Measurements from ENCODE around the gene PPAN. TPM values are rescaled to one million over a fixed set of nuclear protein-coding genes. Genes with fewer than 3 reads are reported as not detected.

Gene PPAN
- total and polyA plus RNA-seq, 7 donors = 29.3 to 93.4 (median 60.8) TPM

Other genes starting within 250 kb of the PPAN start
- 1 to 10 TPM in 3 of 4 donors, under 1 TPM in 1; 0.48 to 5.1 (median 1.4) TPM for gene OLFM2, start 169.8 kb upstream of the PPAN start, total RNA-seq
- gene OLFM2, start 169.8 kb upstream of the PPAN start, polyA plus RNA-seq = 1 to 10 TPM in 1 of 3 donors, under 1 TPM in 2; 0.88 to 1.0 (median 0.90) TPM
- 10 to 100 TPM in 1 of 4 donors, 1 to 10 TPM in 3; 3.7 to 10.6 (median 8.0) TPM for gene COL5A3, start 95.9 kb upstream of the PPAN start, total RNA-seq
- gene COL5A3, start 95.9 kb upstream of the PPAN start, polyA plus RNA-seq = 1 to 10 TPM; 4.6 to 8.9 (median 8.5) TPM
- not detected for gene RDH8, start 92.9 kb upstream of the PPAN start, total RNA-seq
- not detected for gene RDH8, start 92.9 kb upstream of the PPAN start, polyA plus RNA-seq
- gene SHFL, start 20.0 kb upstream of the PPAN start, total RNA-seq = 1 to 10 TPM; 2.9 to 5.7 (median 4.0) TPM
- 1 to 10 TPM; 3.1 to 4.3 (median 3.4) TPM for gene SHFL, start 20.0 kb upstream of the PPAN start, polyA plus RNA-seq
- gene ANGPTL6, start 3.7 kb upstream of the PPAN start, total RNA-seq = not detected
- under 1 TPM in 2 of 3 donors, not detected in 1; 0.18 to 0.20 TPM for gene ANGPTL6, start 3.7 kb upstream of the PPAN start, polyA plus RNA-seq
- gene P2RY11, start 5.3 kb downstream of the PPAN start, total RNA-seq = 10 to 100 TPM; 11.0 to 18.5 (median 14.6) TPM
- 10 to 100 TPM in 1 of 3 donors, 1 to 10 TPM in 2; 4.0 to 15.7 (median 6.0) TPM for gene P2RY11, start 5.3 kb downstream of the PPAN start, polyA plus RNA-seq
- gene EIF3G, start 13.5 kb downstream of the PPAN start, total RNA-seq = 100 to 1,000 TPM; 278 to 337 (median 305) TPM
- gene EIF3G, start 13.5 kb downstream of the PPAN start, polyA plus RNA-seq = 100 to 1,000 TPM; 257 to 358 (median 311) TPM
- 10 to 100 TPM; 11.1 to 20.2 (median 16.2) TPM for gene DNMT1, start 88.6 kb downstream of the PPAN start, total RNA-seq
- gene DNMT1, start 88.6 kb downstream of the PPAN start, polyA plus RNA-seq = 10 to 100 TPM in 2 of 3 donors, 1 to 10 TPM in 1; 7.1 to 25.2 (median 13.5) TPM
- 1 to 10 TPM; 1.1 to 2.0 (median 1.6) TPM for gene S1PR2, start 125.0 kb downstream of the PPAN start, total RNA-seq
- gene S1PR2, start 125.0 kb downstream of the PPAN start, polyA plus RNA-seq = under 1 TPM; 0.17 to 0.59 (median 0.36) TPM
- 10 to 100 TPM; 54.9 to 94.0 (median 58.9) TPM for gene MRPL4, start 145.9 kb downstream of the PPAN start, total RNA-seq
- gene MRPL4, start 145.9 kb downstream of the PPAN start, polyA plus RNA-seq = 100 to 1,000 TPM in 1 of 3 donors, 10 to 100 TPM in 2; 78.1 to 191 (median 79.9) TPM
- 1 to 10 TPM; 3.7 to 8.0 (median 6.9) TPM for gene ICAM1, start 164.8 kb downstream of the PPAN start, total RNA-seq
- 1 to 10 TPM; 2.7 to 7.5 (median 3.3) TPM for gene ICAM1, start 164.8 kb downstream of the PPAN start, polyA plus RNA-seq
- gene ICAM4, start 180.6 kb downstream of the PPAN start, total RNA-seq = under 1 TPM in 1 of 4 donors, not detected in 3; 0.47 TPM
- gene ICAM4, start 180.6 kb downstream of the PPAN start, polyA plus RNA-seq = under 1 TPM in 2 of 3 donors, not detected in 1; 0.04 to 0.18 TPM
- gene ICAM5, start 183.6 kb downstream of the PPAN start, total RNA-seq = under 1 TPM in 2 of 4 donors, not detected in 2; 0.13 to 0.22 TPM
- under 1 TPM in 2 of 3 donors, not detected in 1; 0.04 TPM for gene ICAM5, start 183.6 kb downstream of the PPAN start, polyA plus RNA-seq
- 1 to 10 TPM in 1 of 4 donors, under 1 TPM in 2, not detected in 1; 0.59 to 2.9 (median 0.69) TPM for gene ZGLP1, start 203.5 kb downstream of the PPAN start, total RNA-seq
- 1 to 10 TPM in 1 of 3 donors, under 1 TPM in 2; 0.69 to 1.6 (median 1.00) TPM for gene ZGLP1, start 203.5 kb downstream of the PPAN start, polyA plus RNA-seq
- gene FDX2, start 209.7 kb downstream of the PPAN start, total RNA-seq = 10 to 100 TPM; 16.0 to 21.8 (median 18.3) TPM
- 10 to 100 TPM; 30.7 to 52.5 (median 39.6) TPM for gene FDX2, start 209.7 kb downstream of the PPAN start, polyA plus RNA-seq
- 10 to 100 TPM in 2 of 4 donors, 1 to 10 TPM in 2; 7.9 to 11.2 (median 9.9) TPM for gene RAVER1, start 227.2 kb downstream of the PPAN start, total RNA-seq
- 1 to 10 TPM; 4.3 to 8.2 (median 4.8) TPM for gene RAVER1, start 227.2 kb downstream of the PPAN start, polyA plus RNA-seq
- gene ICAM3, start 233.3 kb downstream of the PPAN start, total RNA-seq = 10 to 100 TPM in 1 of 4 donors, 1 to 10 TPM in 3; 6.4 to 10.1 (median 8.1) TPM
- 10 to 100 TPM in 1 of 3 donors, 1 to 10 TPM in 2; 7.8 to 10.1 (median 9.2) TPM for gene ICAM3, start 233.3 kb downstream of the PPAN start, polyA plus RNA-seq

Measured in psoas muscle (tissue), 7 donors.